Effector memory CD8-positive, alpha-beta T cell (primary cell): ENCODE measurements around the gene GDI2.
A peak's percentile ranks its signal among the peaks of the same experiment; 100 is the strongest.
"Not testable (repeated sequence)": the region's sequence is repeated elsewhere in the genome, so short reads cannot be mapped to it uniquely, and the experiment has no call there.

Source experiments
- ATAC-seq: fragments of 150-1000 bp; cut with Tn5 transposase; replicated peaks from 2 replicates; pipeline ENCODE4 v1.10.0; 2021; ENCODE audit warnings: mild to moderate bottlenecking, moderate library complexity
- DNase-seq, 3 experiments: peaks; one replicate each; pipeline ENCODE4 v3.0.0; 2021
- H3K27ac Mint-ChIP-seq, 2 donors: one replicate each; pipeline ENCODE4 v1.8.0; 2022; ENCODE audit warnings: mild to moderate bottlenecking in 2 of 2, mixed read lengths in 2 of 2, moderate library complexity in 2 of 2
- H3K27me3 Mint-ChIP-seq, 2 donors: one replicate each; pipeline ENCODE4 v1.8.0; 2022; ENCODE audit warnings: mixed read lengths in 2 of 2
- H3K36me3 Mint-ChIP-seq: one replicate; pipeline ENCODE4 v1.8.0; 2022; ENCODE audit warnings: mild to moderate bottlenecking, moderate library complexity, mixed read lengths; ENCODE audit not compliant: insufficient read depth
- H3K4me1 Mint-ChIP-seq, 2 donors: one replicate each; pipeline ENCODE4 v1.8.0; 2022; ENCODE audit warnings: low read depth in 2 of 2, mixed read lengths in 2 of 2
- H3K4me3 Mint-ChIP-seq, 2 donors: one replicate each; pipeline ENCODE4 v1.8.0; 2022; ENCODE audit warnings: mild to moderate bottlenecking in 2 of 2, mixed read lengths in 2 of 2, moderate library complexity in 2 of 2
- H3K9me3 Mint-ChIP-seq, 2 donors: one replicate each; pipeline ENCODE4 v1.8.0; 2022; ENCODE audit warnings: mixed read lengths in 2 of 2

Gene GDI2

GRCh38 chr10:5814110-5815107 is 1.2 kb upstream of the GDI2 start:
- Mint-ChIP-seq H3K27me3 (no peaks in the 10 kb centered on the region), H3K9me3 (no peaks in the 10 kb centered on the region), H3K4me1 (peaks cover 26 to 40% of the 10 kb centered on the region in 2 donors), H3K4me3 (peak overlapping the region; percentile 88 to 92), H3K36me3 (peaks cover 13% of the 10 kb centered on the region), H3K27ac (peak overlapping the region; percentile 69 to 92)
- DNase-seq = no peak
- ATAC-seq = no peak

DNA sequence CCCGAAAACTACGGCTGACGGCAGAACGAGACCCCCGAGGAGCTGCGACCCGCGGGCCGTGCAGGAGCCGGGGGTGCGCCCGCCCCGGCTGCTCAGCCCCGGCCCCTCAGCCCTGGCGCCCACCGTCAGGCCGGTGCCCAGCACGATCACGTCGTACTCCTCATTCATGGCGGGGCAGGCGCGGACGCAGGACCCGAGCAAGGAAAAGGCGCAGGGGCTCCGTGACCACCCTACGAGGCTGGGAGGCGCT is 218 bp downstream of the GDI2 start:
- H3K27ac Mint-ChIP-seq = peak overlapping the region; percentile 69 to 92
- DNase-seq (no peak), ATAC-seq (peak; percentile 21)
- peak overlapping the region; percentile 88 to 92 for H3K4me3 Mint-ChIP-seq
- H3K27me3 Mint-ChIP-seq = no peaks in the 10 kb centered on the region
- H3K36me3 Mint-ChIP-seq = peaks cover 17% of the 10 kb centered on the region
- H3K9me3 Mint-ChIP-seq = no peaks in the 10 kb centered on the region
- H3K4me1 Mint-ChIP-seq = peaks cover 33 to 52% of the 10 kb centered on the region in 2 donors

DNA sequence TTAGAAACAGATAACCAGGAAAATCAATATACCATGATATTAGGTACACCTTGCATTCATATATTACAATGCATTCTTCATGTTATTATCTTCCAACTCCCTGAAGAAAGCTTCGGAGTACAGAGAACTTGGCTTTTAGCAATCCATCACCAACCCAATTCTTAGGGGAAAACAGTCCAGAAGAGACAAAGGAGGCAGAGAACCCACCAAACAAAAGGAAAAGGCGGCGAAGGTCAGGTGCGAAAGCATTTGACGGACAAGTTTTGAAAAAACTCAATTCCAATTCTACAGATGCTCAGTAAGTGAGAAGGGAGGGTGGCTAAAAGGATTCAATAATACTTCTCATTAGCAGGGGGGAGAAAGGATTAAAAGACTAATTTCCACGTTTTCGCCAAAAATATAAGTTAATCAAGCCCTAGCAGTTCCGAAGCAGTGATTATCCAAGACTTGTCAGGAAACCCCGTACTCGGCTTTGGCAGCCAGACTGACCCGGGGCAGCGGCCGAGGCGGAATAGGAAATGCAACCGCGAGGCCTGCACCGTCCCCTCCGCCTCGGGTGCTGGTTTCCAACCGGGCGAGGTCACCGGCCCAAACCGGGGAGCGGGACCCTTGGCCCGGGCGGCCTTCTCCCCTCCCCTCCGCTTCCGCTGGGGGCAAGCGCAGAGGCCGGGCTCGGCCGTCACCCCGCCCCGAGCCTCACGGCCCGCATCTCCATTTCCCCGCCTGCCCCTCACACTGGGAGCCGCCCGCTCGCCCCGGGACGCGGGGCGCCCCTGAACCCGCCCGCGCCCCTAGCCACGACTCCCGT is 747 bp downstream of the GDI2 start:
- DNase-seq = peak in 1 of 3 experiments; percentile 23
- peak overlapping the region; percentile 69 to 92 for H3K27ac Mint-ChIP-seq
- peaks cover 37 to 57% of the 10 kb centered on the region in 2 donors for H3K4me1 Mint-ChIP-seq
- no peaks in the 10 kb centered on the region for H3K9me3 Mint-ChIP-seq
- peaks cover 19% of the 10 kb centered on the region for H3K36me3 Mint-ChIP-seq
- H3K27me3 Mint-ChIP-seq = no peaks in the 10 kb centered on the region
- H3K4me3 Mint-ChIP-seq = peak overlapping the region; percentile 88 to 92
- peak; percentile 21 for ATAC-seq

DNA sequence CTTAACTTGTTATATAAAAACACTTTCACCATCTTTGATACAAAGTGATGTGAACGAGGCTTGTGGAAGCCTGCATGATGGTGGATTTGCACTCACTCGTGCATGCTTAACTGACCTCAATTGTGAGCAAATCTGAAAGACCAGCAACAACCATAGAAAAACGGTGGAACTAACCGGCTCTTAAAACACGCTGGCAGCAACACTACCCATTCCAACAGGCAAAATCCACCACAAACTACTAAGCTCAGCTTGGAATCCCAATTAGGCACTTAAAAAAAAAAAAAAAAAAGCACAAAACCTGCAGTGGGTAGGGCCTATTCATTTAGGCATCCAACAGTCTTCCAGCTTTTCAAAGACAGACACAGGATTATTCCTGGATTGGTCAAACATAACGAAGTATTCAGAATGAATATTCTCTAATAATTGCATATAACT is 1.8 kb downstream of the GDI2 start:
- H3K36me3 Mint-ChIP-seq = peaks cover 18% of the 10 kb centered on the region

GRCh38 chr10:5810225-5810624 is 3.0 kb downstream of the GDI2 start:
- H3K36me3 Mint-ChIP-seq = peaks cover 24% of the 10 kb centered on the region
- H3K4me3 Mint-ChIP-seq = peak overlapping the region; percentile 65 to 88
- ATAC-seq (no peak), DNase-seq (no peak)
- H3K9me3 Mint-ChIP-seq = no peaks in the 10 kb centered on the region
- H3K27ac Mint-ChIP-seq = peak overlapping the region; percentile 69 to 92
- no peaks in the 10 kb centered on the region for H3K27me3 Mint-ChIP-seq
- H3K4me1 Mint-ChIP-seq = peaks cover 41 to 74% of the 10 kb centered on the region in 2 donors

More for the DNA sequence above, 1.8 kb downstream of the GDI2 start:
- H3K27me3 Mint-ChIP-seq = no peaks in the 10 kb centered on the region
- H3K4me3 Mint-ChIP-seq = peak overlapping the region; percentile 88 to 92
- peak overlapping the region; percentile 69 to 92 for H3K27ac Mint-ChIP-seq
- no peaks in the 10 kb centered on the region for H3K9me3 Mint-ChIP-seq
- ATAC-seq (no peak), DNase-seq (no peak)
- peaks cover 41 to 67% of the 10 kb centered on the region in 2 donors for H3K4me1 Mint-ChIP-seq

GRCh38 chr10:5809527-5810154 is 3.6 kb downstream of the GDI2 start:
- Mint-ChIP-seq H3K36me3 (peaks cover 25% of the 10 kb centered on the region), H3K27me3 (no peaks in the 10 kb centered on the region), H3K4me1 (peaks cover 38 to 68% of the 10 kb centered on the region in 2 donors), H3K9me3 (no peaks in the 10 kb centered on the region), H3K27ac (peak overlapping the region; percentile 69 to 92), H3K4me3 (peak overlapping the region; percentile 65 to 88)
- ATAC-seq (peak; percentile 12), DNase-seq (no peak)

DNA sequence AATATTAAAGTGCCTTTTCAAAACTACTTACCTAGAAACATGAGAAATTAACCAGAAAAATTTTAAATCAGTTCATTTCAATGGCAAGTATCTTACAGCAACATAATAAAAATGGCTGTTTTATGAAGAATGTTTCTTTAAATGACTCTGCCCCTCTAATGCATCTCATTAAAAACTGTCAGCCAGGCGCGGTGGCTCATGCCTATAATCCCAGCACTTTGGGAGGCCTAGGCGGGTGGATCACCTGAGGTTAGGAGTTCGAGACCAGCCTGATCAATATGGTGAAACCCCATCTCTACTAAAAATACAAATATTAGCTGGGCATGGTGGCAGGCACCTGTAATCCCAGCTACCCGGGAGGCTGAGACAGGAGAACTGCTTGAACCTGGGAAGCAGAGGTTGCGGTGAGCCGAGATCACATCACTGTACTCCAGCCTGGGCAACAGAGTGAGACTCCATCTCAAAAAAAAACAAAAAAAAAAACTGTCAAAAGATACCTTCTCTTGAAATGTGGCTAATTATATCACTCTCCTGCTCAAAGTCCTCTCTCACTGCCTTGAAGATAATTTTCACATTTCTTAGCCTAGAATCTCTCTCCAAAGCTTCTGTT is 4.3 kb downstream of the GDI2 start:
- H3K9me3 Mint-ChIP-seq, H3K27me3 Mint-ChIP-seq, DNase-seq, ATAC-seq: not testable (repeated sequence)
- Mint-ChIP-seq H3K36me3 (peaks cover 28% of the 10 kb centered on the region), H3K4me3 (peak overlapping the region; percentile 65 to 88), H3K27ac (peak overlapping the region; percentile 69 to 92), H3K4me1 (peaks cover 41 to 68% of the 10 kb centered on the region in 2 donors)

- no peak for ATAC-seq
- Mint-ChIP-seq H3K4me3 (peak overlapping the region in 1 of 2 donors; percentile 88), H3K9me3 (no peaks in the 10 kb centered on the region), H3K27me3 (no peaks in the 10 kb centered on the region), H3K27ac (peak overlapping the region; percentile 64 to 69), H3K4me1 (peaks cover 40 to 71% of the 10 kb centered on the region in 2 donors), H3K36me3 (peaks cover 17% of the 10 kb centered on the region)
- no peak for DNase-seq
These were observed 6.5 kb downstream of the GDI2 start for GRCh38 chr10:5806745-5807144.

- Mint-ChIP-seq H3K27me3 (no peaks in the 10 kb centered on the region), H3K4me1 (peaks cover 36 to 61% of the 10 kb centered on the region in 2 donors), H3K27ac (peak overlapping the region in 1 of 2 donors; percentile 64), H3K36me3 (peaks cover 17% of the 10 kb centered on the region), H3K4me3 (no peak overlapping the region), H3K9me3 (no peaks in the 10 kb centered on the region)
- DNase-seq = no peak
- no peak for ATAC-seq
These were observed 7.5 kb downstream of the GDI2 start for GRCh38 chr10:5805711-5806110.

GRCh38 chr10:5805260-5805659 is 8.0 kb downstream of the GDI2 start:
- Mint-ChIP-seq H3K9me3 (no peaks in the 10 kb centered on the region), H3K27ac (no peak overlapping the region), H3K4me1 (peaks cover 35 to 63% of the 10 kb centered on the region in 2 donors), H3K4me3 (no peak overlapping the region), H3K27me3 (no peaks in the 10 kb centered on the region), H3K36me3 (peaks cover 20% of the 10 kb centered on the region)
- DNase-seq (no peak), ATAC-seq (no peak)

DNA sequence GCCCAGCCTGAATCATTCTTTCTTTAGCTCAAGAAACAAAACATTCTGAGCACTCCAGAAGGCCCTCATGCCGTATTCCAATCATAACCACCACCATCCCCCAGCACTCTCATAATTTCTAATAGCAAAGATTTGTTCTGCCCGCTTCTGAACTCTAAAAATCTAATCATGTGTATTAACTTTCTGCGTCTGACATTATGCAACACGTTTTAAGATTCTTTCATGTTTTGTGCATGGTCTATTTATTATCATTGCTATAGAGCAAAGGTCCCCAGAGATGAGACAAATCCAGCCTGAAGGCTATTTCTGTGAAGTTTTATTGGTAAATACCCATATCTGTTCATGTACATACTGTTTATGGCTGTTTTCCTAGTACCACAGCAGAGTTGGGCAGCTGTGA is 8.8 kb downstream of the GDI2 start:
- ATAC-seq = no peak
- DNase-seq = no peak
- peak overlapping the region in 1 of 2 donors; percentile 81 for H3K27ac Mint-ChIP-seq
- H3K27me3 Mint-ChIP-seq = no peaks in the 10 kb centered on the region
- H3K9me3 Mint-ChIP-seq = no peaks in the 10 kb centered on the region
- H3K4me3 Mint-ChIP-seq = no peak overlapping the region
- peaks cover 29% of the 10 kb centered on the region for H3K36me3 Mint-ChIP-seq
- peaks cover 31 to 58% of the 10 kb centered on the region in 2 donors for H3K4me1 Mint-ChIP-seq

- peaks cover 55% of the 10 kb centered on the region for H3K36me3 Mint-ChIP-seq
- H3K9me3 Mint-ChIP-seq = no peaks in the 10 kb centered on the region
- peak overlapping the region; percentile 17 to 46 for H3K27ac Mint-ChIP-seq
- H3K4me3 Mint-ChIP-seq = no peak overlapping the region
- ATAC-seq (no peak), DNase-seq (no peak)
- H3K27me3 Mint-ChIP-seq = no peaks in the 10 kb centered on the region
- peaks cover 19 to 32% of the 10 kb centered on the region in 2 donors for H3K4me1 Mint-ChIP-seq
These were observed 12.5 kb downstream of the GDI2 start for GRCh38 chr10:5800782-5801181.

DNA sequence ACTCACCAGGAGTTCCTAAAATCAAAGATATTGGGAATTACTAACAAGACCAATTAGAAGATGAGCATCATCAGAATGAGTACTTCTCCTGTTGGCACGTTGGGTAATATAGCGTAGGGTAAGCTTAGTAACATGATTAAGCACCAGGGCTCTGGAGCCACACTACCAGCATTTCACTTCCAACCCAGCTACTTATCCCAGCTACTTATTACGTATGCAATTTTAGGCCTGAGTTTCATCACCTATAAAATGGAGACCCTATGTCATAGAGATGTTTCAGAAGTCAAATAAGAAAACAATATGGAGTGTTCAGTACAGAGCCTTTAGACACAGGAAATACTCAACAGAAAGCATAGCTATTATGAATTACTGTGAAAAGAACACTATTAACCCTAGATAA is 19.0 kb downstream of the GDI2 start:
- Mint-ChIP-seq H3K27me3 (no peaks in the 10 kb centered on the region), H3K4me1 (peaks cover 3 to 6% of the 10 kb centered on the region in 2 donors), H3K36me3 (peaks cover 91% of the 10 kb centered on the region), H3K27ac (peak overlapping the region in 1 of 2 donors; percentile 35), H3K9me3 (no peaks in the 10 kb centered on the region), H3K4me3 (no peak overlapping the region)
- DNase-seq = no peak
- no peak for ATAC-seq
